ENCODE data around the gene SLC36A3.
"Not testable (repeated sequence)": the region's sequence is repeated elsewhere in the genome, so short reads cannot be mapped to it uniquely, and the experiment has no call there.

SLC36A3 gene

GRCh38 chr5:151243127-151243526 lies 60.4 kb downstream of the SLC36A3 start:
- no peak overlapping the region for H3K27ac ChIP-seq (ENCODE audit: low read depth, low read length)
- no peaks in the 10 kb centered on the region for H3K27me3 ChIP-seq (ENCODE audit: control insufficient read depth, low read length)
- no peaks in the 10 kb centered on the region for H4K20me1 ChIP-seq (ENCODE audit: control insufficient read depth, insufficient read depth, low read depth, low read length)
- H3K79me2 ChIP-seq (ENCODE audit: control insufficient read depth, low read length) = no peaks in the 10 kb centered on the region
- H3K4me2 ChIP-seq (ENCODE audit: low read length) = no peak overlapping the region
- H3K4me1 ChIP-seq (ENCODE audit: control insufficient read depth, low read length) = peaks cover 44% of the 10 kb centered on the region
- no peaks in the 10 kb centered on the region for H3K9me3 ChIP-seq (ENCODE audit: control insufficient read depth, insufficient read depth, low read length)
- no peaks in the 10 kb centered on the region for H3K36me3 ChIP-seq (ENCODE audit: control insufficient read depth, low read length)
- TF ChIP-seq EZH2phosphoT487 (IDR thresholded peaks at IDR 0.05; ENCODE audit: borderline replicate concordance, low read length) = no peak
- TF ChIP-seq CTCF (IDR thresholded peaks at IDR 0.05; ENCODE audit: low read depth, low read length, poor library complexity, severe bottlenecking) = no peak
- H3K4me3 ChIP-seq (ENCODE audit: low read length) = no peak overlapping the region
- H3K9me2 ChIP-seq (replicated peaks; ENCODE audit: control insufficient read depth, low read length) = no peaks in the 10 kb centered on the region
- H3F3A ChIP-seq (ENCODE audit: control insufficient read depth, insufficient read depth) = peaks cover 3% of the 10 kb centered on the region; the same call in 1 of the 2 replicates

GRCh38 chr5:151240924-151241635 lies 62.5 kb downstream of the SLC36A3 start:
- H3K27ac ChIP-seq (ENCODE audit: low read depth, low read length) = no peak overlapping the region

GRCh38 chr5:151240268-151240835 lies 63.2 kb downstream of the SLC36A3 start:
- not testable (repeated sequence) for H3K27ac ChIP-seq (ENCODE audit: low read depth, low read length); H3K9me2 ChIP-seq (replicated peaks; ENCODE audit: control insufficient read depth, low read length); H3K79me2 ChIP-seq (ENCODE audit: control insufficient read depth, low read length); H3K27me3 ChIP-seq (ENCODE audit: control insufficient read depth, low read length); H3K9me3 ChIP-seq (ENCODE audit: control insufficient read depth, insufficient read depth, low read length); H3K36me3 ChIP-seq (ENCODE audit: control insufficient read depth, low read length); H4K20me1 ChIP-seq (ENCODE audit: control insufficient read depth, insufficient read depth, low read depth, low read length)
- Histone ChIP-seq H3K4me1 (ENCODE audit: control insufficient read depth, low read length) (peaks cover 63% of the 10 kb centered on the region), H3F3A (ENCODE audit: control insufficient read depth, insufficient read depth) (peaks cover 11% of the 10 kb centered on the region), H3K4me3 (ENCODE audit: low read length) (0 out of 2 replicates have a peak overlapping the region, but pooled peaks have one; percentile 55), H3K4me2 (ENCODE audit: low read length) (peak overlapping the region; percentile 75)

More at GRCh38 chr5:151240924-151241635, 62.5 kb downstream of the SLC36A3 start:
- peaks cover 11% of the 10 kb centered on the region for H3F3A ChIP-seq (ENCODE audit: control insufficient read depth, insufficient read depth)
- no peaks in the 10 kb centered on the region for H3K9me3 ChIP-seq (ENCODE audit: control insufficient read depth, insufficient read depth, low read length)
- H3K4me1 ChIP-seq (ENCODE audit: control insufficient read depth, low read length) = peaks cover 59% of the 10 kb centered on the region
- no peak overlapping the region for H3K4me3 ChIP-seq (ENCODE audit: low read length)
- H3K4me2 ChIP-seq (ENCODE audit: low read length) = peak overlapping the region; percentile 75
- H3K36me3 ChIP-seq (ENCODE audit: control insufficient read depth, low read length) = no peaks in the 10 kb centered on the region
- TF ChIP-seq EZH2phosphoT487 (IDR thresholded peaks at IDR 0.05; ENCODE audit: borderline replicate concordance, low read length) = no peak
- no peak for TF ChIP-seq CTCF (IDR thresholded peaks at IDR 0.05; ENCODE audit: low read depth, low read length, poor library complexity, severe bottlenecking)
- no peaks in the 10 kb centered on the region for H4K20me1 ChIP-seq (ENCODE audit: control insufficient read depth, insufficient read depth, low read depth, low read length)
- H3K9me2 ChIP-seq (replicated peaks; ENCODE audit: control insufficient read depth, low read length) = no peaks in the 10 kb centered on the region
- no peaks in the 10 kb centered on the region for H3K27me3 ChIP-seq (ENCODE audit: control insufficient read depth, low read length)
- no peaks in the 10 kb centered on the region for H3K79me2 ChIP-seq (ENCODE audit: control insufficient read depth, low read length)

GRCh38 chr5:151239237-151239861 lies 64.2 kb downstream of the SLC36A3 start:
- Histone ChIP-seq H3K27me3 (ENCODE audit: control insufficient read depth, low read length) (no peaks in the 10 kb centered on the region), H4K20me1 (ENCODE audit: control insufficient read depth, insufficient read depth, low read depth, low read length) (no peaks in the 10 kb centered on the region), H3K9me3 (ENCODE audit: control insufficient read depth, insufficient read depth, low read length) (no peaks in the 10 kb centered on the region), H3K79me2 (ENCODE audit: control insufficient read depth, low read length) (no peaks in the 10 kb centered on the region), H3K27ac (ENCODE audit: low read depth, low read length) (peak overlapping the region; percentile 52; the same call in 1 of the 2 replicates), H3K4me2 (ENCODE audit: low read length) (peak overlapping the region; percentile 75), H3K4me3 (ENCODE audit: low read length) (peak overlapping the region; percentile 55), H3K36me3 (ENCODE audit: control insufficient read depth, low read length) (no peaks in the 10 kb centered on the region), H3F3A (ENCODE audit: control insufficient read depth, insufficient read depth) (peaks cover 11% of the 10 kb centered on the region), H3K9me2 (replicated peaks; ENCODE audit: control insufficient read depth, low read length) (no peaks in the 10 kb centered on the region), H3K4me1 (ENCODE audit: control insufficient read depth, low read length) (peaks cover 73% of the 10 kb centered on the region)
- TF ChIP-seq EZH2phosphoT487 (IDR thresholded peaks at IDR 0.05; ENCODE audit: borderline replicate concordance, low read length) (no peak), CTCF (IDR thresholded peaks at IDR 0.05; ENCODE audit: low read depth, low read length, poor library complexity, severe bottlenecking) (peak; percentile 93)
